Testis (tissue), 3 donors: ENCODE data around the gene FNDC8. TPM values are rescaled to one million over a fixed set of nuclear protein-coding genes. Genes with fewer than 3 reads are reported as not detected.
A peak's percentile ranks its signal among the peaks of the same experiment; 100 is the strongest.

Source experiments
- DNase-seq: peaks from one replicate; pipeline ENCODE4 v3.0.0-alpha.2; 2019
- H3K27ac ChIP-seq, 2 donors: fragments of 200-600 bp; sonication (generic); one replicate each; pipeline ENCODE4 v1.5.1; 2019
- H3K27me3 ChIP-seq: fragments of 200-600 bp; sonication (generic); one replicate; pipeline ENCODE4 v1.5.1; 2019
- H3K36me3 ChIP-seq: fragments of 200-600 bp; sonication (generic); one replicate; pipeline ENCODE4 v1.5.1; 2017; ENCODE audit warnings: low read depth; ENCODE audit errors: missing control alignments
- H3K4me1 ChIP-seq: fragments of 200-600 bp; sonication (generic); one replicate; pipeline ENCODE4 v1.5.1; 2019
- H3K4me3 ChIP-seq, 2 donors: fragments of 200-600 bp; sonication (generic); one replicate each; pipeline ENCODE4 v1.5.1; 2017 to 2019
- H3K9me3 ChIP-seq: fragments of 200-600 bp; sonication (generic); one replicate; pipeline ENCODE4 v1.5.1; 2017
- CTCF ChIP-seq, 3 experiments: fragments of 450-650 bp in 2 of 3; fragments of 200-600 bp in 1 of 3; sonication (generic) in 1 of 3; IDR thresholded peaks; one replicate each; pipeline ENCODE4 v1.5.1; 2016 to 2019; ENCODE audit warnings: antibody characterized with exemption in 3 of 3, mild to moderate bottlenecking in 2 of 3, moderate library complexity in 1 of 3
- POLR2A ChIP-seq: fragments of 450-650 bp; IDR thresholded peaks from one replicate; pipeline ENCODE4 v1.6.1; 2017; ENCODE audit warnings: antibody characterized with exemption, mild to moderate bottlenecking, moderate library complexity
- WGBS, 2 donors: methylation state at CpG; one replicate each; pipeline ENCODE4 v1.1.5; 2018; 5-methylcytosine and 5-hydroxymethylcytosine counted together
- intact Hi-C: fragments of 100-400 bp; cut with DNase I; formaldehyde crosslinking; loops from one replicate; pipeline ENCODE4 v1.15.1; 2023; ENCODE audit warnings: low total_unique reads
- polyA plus RNA-seq: library from polyadenylated mRNA; stranded (reverse); fragments of 350-450 nt; fragmentation: Illumina TruSeq; extraction: RNeasy Lipid Tissue Mini Kit (QIAGEN cat#74804); gene quantifications from one replicate; pipeline ENCODE4 v1.2.3, GENCODE V29; 2014; ENCODE audit warnings: low read depth, low replicate concordance; ENCODE audit not compliant: insufficient read depth
- total RNA-seq, 2 donors: library from RNA; depleted of rRNA; stranded (reverse); fragments of >200 nt; gene quantifications; one replicate each; pipeline ENCODE4 v1.2.3, GENCODE V29; 2016

FNDC8 gene
- total and polyA plus RNA-seq, 3 donors from 2014 or later = 39.0 to 138 (median 120) TPM

- WGBS, 2 donors = 83 to 87% methylated on average over 13 of the region's 13 CpGs
- no peak overlapping the region for H3K27ac ChIP-seq
- intact Hi-C loops = no loop called here
Observed at GRCh38 chr17:35160354-35161201, 39.2 kb downstream of the FNDC8 start.

DNA sequence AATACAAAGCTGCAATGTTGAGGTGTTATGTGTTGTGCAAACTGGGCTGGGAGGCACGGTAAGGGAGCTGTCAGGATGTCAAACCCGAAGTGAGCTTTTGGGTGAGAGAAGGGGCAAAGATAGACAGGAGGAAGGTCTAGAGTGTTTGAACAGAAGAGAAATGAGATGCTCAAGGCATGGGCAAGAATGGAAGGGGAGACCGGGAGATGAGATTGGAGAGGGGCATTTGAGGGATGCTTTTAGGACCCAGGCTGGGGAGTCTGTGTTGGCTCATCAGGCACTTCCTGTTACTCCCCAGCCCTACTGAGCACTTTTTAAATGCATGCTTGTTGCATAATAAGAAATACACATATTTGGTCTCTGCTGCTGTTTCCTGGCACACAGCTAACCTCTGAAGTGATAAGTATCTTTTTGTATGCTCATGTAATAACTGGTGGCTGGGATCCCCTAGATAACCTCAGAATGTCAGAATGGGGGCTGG lies 39.9 kb downstream of the FNDC8 start:
- H3K9me3 ChIP-seq = no peaks in the 10 kb centered on the region
- no peaks in the 10 kb centered on the region for H3K27me3 ChIP-seq
- intact Hi-C loops = no loop called here
- 75 to 82% methylated on average over 3 of the region's 3 CpGs for WGBS, 2 donors
- H3K36me3 ChIP-seq = no peaks in the 10 kb centered on the region
- H3K4me3 ChIP-seq = no peak overlapping the region
- H3K27ac ChIP-seq = no peak overlapping the region
- TF ChIP-seq CTCF (IDR thresholded peaks at IDR 0.05) (no peak), POLR2A (no peak)
- H3K4me1 ChIP-seq = no peaks in the 10 kb centered on the region
- no peak for DNase-seq

More at GRCh38 chr17:35160354-35161201, 39.2 kb downstream of the FNDC8 start:
- Histone ChIP-seq H3K27me3 (no peaks in the 10 kb centered on the region), H3K9me3 (no peaks in the 10 kb centered on the region), H3K4me3 (no peak overlapping the region), H3K36me3 (no peaks in the 10 kb centered on the region), H3K4me1 (no peaks in the 10 kb centered on the region)
- TF ChIP-seq POLR2A (no peak), CTCF (IDR thresholded peaks at IDR 0.05) (no peak)
- DNase-seq = no peak

GRCh38 chr17:35162755-35163154 lies 41.3 kb downstream of the FNDC8 start:
- TF ChIP-seq CTCF (IDR thresholded peaks at IDR 0.05) (no peak), POLR2A (no peak)
- intact Hi-C loops = no loop called here
- 80 to 83% methylated on average over 4 of the region's 4 CpGs for WGBS, 2 donors

GRCh38 chr17:35163886-35164285 lies 42.5 kb downstream of the FNDC8 start:
- no peaks in the 10 kb centered on the region for H3K36me3 ChIP-seq
- H3K4me3 ChIP-seq = no peak overlapping the region
- H3K27ac ChIP-seq = no peak overlapping the region
- no peaks in the 10 kb centered on the region for H3K4me1 ChIP-seq
- DNase-seq = peak; percentile 25
- H3K9me3 ChIP-seq = no peaks in the 10 kb centered on the region
- intact Hi-C loops = no loop called here
- 88 to 95% methylated on average over 7 of the region's 7 CpGs for WGBS, 2 donors
- no peaks in the 10 kb centered on the region for H3K27me3 ChIP-seq
- TF ChIP-seq POLR2A (no peak), CTCF (IDR thresholded peaks at IDR 0.05) (no peak)

More at GRCh38 chr17:35162755-35163154, 41.3 kb downstream of the FNDC8 start:
- Histone ChIP-seq H3K27ac (no peak overlapping the region), H3K9me3 (no peaks in the 10 kb centered on the region), H3K4me1 (no peaks in the 10 kb centered on the region), H3K36me3 (no peaks in the 10 kb centered on the region), H3K4me3 (no peak overlapping the region), H3K27me3 (no peaks in the 10 kb centered on the region)
- no peak for DNase-seq
